ENCODE results near the gene ACTN1. TPM values are rescaled to one million over a fixed set of nuclear protein-coding genes. Genes with fewer than 3 reads are reported as not detected.
A peak's percentile ranks its signal among the peaks of the same experiment; 100 is the strongest.

The ACTN1 gene
- total RNA-seq, 1 experiment from 2014 or later: 318 TPM

DNA sequence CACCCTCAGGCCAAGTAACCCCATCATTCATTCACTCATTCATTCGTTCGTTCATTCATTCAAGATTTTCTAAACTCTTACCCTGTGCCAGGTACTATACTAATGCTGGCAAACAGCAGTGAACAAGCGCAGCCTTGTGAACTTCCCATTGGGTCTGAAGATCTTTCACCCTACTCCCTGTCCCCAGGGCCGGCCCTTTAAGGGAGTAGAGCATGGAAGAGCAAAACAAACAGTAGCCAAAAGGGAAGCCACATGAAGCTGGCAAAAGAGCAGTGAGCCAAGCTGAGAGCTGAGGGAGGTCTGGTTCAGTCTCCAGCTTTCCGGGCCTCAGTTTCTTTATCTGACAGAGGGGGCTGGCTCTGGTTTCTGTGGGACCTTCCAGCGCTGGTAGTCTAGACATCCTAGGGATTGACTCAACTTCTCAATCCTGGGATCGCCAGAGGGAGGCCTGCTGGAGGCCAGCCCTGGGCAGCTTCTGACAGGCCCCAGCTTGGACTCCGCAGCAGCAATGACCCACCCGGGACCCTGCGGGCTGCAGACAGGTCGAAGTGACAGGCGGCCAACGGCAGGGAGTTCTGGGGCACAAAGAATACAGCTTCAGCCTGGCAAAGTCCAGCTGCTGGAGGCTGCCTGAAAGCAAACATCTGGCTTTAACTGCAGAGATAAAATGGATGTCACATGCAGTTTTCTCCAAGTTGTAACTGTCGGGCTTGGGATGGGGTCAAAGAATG is 27.1 kb downstream of the ACTN1 start:
- no peak for DNase-seq (ENCODE audit: low read depth)

DNA sequence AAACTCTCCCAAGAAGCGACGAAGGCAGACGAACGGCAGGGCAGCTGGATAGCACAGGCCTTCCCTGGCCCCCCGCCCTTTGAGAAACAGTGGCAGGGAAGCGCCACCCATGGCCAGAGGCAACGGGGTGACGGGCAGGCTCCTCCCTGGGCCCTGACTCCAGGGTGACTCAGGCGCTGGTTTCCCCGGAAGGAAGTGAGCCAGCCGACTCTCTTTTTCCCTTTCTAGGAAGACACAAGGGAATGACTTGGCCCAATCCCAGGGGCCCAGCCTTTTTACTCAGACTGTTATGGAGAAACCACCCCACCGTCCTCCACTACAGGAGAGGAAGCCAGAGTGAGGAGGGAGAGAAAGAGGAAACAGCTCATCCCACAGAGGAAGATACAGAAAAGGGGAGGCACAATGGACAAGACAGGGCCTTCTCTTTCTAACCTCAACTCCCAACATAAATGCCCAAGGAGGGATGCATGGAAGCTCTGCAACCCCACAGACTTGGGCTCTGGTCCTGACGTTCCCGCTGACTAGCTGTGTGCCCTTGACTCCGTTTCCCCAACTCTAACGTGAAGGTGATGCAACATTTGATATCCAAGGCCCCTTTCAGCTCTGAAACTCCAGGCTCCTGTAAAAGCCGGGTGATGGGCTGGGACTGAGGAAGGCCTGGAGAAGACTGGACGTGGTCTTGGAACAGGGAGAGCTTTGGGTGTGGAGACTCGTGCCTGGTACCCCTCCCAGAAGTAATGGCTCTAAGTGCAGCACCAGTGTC is 27.9 kb downstream of the ACTN1 start:
- DNase-seq (ENCODE audit: low read depth): peak; percentile 98

DNA sequence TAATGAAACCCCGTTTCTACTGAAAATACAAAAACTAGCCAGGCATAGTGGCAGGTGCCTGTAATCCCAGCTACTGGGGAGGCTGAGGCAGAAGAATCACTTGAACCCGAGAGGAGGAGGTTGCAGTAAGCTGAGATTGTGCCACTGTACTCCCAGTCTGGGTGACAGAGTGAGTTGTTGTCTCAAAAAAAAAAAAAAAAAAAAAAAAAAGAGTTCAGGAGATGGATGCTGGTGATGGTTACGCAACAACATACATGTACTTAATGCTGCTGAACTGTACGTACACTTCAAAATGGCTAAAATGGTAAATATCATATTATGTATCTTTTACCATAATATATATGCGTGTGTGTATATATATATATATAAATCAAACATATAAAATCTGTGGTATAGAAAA is 29.0 kb downstream of the ACTN1 start:
- peak; percentile 21 for DNase-seq (ENCODE audit: low read depth)

DNA sequence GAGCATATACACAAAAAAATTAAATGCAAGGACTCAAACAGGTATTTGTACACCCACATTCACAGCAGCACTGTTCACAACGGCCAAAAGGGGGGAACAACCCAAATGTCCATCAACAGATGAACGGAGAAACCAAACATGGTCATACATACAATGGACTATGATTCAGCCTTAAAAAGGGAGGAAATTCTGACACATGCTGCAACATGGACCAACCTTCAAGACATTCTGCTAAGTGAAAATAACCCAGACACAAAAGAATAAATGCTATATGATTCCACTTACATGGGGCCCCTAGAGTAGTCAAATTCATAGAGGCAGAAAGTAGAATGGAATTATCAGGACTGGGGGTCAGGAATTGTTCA is 29.5 kb downstream of the ACTN1 start:
- no peak for DNase-seq (ENCODE audit: low read depth)

DNA sequence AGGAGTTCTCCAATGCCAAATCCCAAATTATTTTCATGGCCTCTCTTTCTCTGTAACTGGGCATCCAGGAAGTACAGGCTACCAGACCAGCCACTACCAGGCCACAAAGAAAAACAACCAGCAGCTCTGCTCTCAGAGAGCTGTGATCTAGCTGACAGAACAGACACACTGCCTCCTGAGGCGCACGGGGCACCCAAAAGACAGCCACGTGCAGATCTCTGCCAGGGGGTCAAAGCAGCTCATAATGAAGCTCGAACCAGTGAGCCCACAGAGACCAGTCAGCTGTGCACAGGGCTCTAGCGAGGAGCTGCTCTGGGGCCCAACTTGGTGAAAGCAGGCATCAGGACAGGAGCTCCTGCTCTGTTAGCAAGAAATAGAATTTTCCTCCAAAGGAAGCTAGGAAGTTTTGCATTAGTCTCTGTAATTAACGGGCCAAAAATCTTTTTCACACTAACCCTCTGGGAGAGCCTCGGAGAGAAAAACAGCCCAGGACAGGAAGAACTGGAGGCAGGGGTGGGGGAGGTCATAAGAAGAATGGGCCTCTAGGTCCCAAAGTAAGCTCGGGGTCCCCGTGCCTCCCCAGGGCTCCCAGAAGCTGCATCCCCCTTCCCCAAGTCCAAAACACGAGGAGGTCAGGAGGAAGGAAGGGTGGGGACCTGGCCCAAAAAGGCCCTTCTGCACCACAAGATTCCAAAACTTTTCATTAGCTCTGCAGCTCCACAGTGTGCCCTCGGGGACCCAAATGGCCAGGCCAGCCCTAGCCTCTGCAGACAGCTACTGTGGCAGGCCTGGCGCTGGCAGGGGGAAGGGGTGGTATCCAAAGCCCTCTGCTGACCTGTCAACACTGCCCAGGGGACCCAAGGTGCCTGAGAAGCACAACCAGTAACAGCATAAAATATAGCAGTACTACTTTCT is 30.2 kb downstream of the ACTN1 start:
- DNase-seq (ENCODE audit: low read depth): peak; percentile 52

DNA sequence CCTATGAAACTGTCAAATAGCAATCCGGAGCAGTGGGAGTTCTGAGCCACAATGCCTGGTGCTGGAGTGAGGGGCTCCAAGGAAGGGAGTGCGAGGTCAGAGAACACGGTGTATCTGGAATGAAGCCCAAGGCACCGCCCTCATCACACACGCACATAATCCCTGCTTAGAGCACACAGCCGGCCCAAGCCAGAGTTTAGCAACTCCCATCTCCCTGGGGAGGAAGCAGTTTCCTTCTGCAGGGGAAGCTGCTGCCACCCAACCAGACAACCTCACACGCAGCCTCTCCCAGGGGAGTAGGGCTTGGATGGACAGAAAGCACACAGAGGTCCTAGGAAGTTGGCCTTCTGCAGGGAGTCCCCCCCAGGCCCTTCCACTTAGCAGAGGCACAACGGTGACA is 31.3 kb downstream of the ACTN1 start:
- DNase-seq (ENCODE audit: low read depth): peak; percentile 88

DNA sequence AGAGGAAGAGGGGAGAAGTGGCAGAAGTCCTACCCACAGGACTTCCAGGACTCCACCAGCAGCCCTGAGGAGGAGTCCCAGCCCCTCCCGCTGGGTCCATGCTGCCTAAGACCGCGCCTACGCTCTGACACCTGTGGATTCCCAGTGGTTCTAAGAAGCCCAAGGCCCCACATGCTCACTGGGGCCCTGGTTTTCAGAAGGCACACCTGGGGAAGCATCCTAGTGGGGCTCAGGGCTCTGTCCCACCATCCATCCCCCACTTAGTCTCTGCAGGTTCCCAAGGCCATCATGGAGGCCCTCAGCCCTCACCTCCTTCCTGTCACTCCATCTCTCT is 32.6 kb downstream of the ACTN1 start:
- DNase-seq (ENCODE audit: low read depth): no peak

DNA sequence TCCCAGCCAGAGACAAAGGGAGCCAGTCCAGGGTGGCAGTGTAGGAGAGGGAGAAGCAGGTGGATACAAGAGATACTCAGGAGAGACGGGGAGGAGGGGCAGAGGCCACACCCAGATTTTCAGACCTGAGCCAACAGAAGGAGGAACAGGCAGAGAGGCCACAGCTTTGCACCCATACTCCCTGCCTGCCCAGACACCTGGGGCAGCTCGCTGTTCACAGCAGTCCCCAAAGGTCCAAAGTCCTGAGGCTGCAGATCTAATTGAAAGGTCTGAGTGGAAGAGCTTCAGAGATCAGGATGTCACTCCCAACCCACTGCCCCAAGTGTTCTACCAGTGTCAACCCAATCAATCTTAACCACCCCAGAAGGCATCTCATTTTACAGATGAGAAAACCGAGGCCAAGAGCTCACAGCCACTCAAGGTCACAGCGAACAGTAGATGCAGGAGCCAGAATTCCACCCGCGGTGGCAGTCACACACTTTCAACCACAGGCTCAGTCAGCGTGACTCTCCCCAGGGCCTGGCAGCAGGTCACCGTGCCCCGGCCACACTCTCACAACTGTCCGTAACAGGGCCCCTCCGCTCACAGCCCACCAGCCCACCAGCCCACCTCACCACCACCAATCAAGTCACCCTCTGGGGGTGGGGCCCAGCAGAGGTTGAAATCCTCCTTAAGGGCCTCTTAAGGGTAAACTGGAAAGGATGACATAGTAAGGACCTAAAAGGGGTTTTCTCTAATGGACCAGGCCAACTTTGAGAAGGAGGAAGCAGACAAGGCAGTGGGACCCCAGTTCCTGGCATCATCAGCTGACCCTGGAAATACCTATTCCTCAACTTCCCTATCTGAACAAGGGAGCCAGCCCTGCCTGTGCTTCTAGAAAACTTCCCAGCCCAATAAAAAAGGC is 33.3 kb downstream of the ACTN1 start:
- DNase-seq (ENCODE audit: low read depth): no peak

DNA sequence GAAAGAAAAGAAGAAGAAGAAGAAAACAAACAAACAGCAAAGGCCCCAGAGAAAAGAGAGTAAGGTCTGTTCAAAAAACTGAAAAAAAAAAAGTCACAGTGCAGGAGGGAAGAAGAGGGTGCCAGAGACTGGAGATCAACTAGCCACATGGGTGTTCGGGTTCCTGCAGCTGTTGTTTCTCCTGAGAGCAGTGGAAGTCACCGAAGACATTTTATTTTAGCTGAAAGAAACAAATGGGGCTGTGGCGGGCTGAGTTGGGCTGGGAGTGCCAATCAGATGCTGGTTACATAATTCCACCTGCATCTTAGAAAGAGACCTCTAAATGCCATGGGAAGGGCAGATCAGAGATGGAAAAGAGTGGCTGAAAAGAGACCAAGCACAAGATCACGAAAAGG is 33.9 kb downstream of the ACTN1 start:
- DNase-seq (ENCODE audit: low read depth): peak; percentile 53

DNA sequence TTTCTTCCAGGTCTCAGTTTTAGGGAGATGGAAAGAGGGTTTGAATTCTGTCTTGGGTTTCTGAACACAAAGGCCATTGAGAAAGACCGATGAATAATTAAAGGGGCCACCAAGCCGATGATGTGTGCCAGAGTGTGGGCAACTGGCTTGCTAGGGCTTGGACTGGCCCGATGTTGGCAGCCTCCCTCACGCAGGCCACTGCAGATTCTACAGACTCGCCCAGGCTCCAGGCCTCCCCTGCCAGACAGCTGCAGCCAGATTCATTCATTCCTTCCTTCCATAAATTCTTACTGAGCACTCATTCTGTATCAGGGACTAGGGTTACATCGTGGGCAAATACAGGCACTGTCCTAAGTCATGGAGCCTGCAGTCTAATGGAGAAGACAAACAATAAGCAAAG is 34.9 kb downstream of the ACTN1 start:
- peak; percentile 59 for DNase-seq (ENCODE audit: low read depth)

DNA sequence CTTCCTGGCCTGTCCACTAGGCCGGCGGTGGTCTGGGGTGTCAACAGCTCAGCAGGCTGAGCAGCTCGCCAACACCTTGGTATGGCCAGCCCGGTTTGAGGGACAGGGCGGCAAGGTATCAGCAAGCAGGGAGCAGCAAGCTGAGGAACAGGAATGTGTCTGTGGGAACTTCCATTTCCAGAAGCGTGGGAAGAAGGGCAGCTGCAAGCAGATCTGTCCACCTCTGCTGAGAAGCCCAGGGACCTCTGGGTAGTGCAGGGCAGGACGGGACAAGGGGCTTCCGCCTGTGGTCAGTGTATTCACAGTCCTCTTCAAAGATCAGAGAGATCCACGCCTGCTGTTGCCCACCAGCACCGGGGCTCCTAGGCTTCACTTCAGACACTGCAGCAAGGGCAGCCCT is 36.0 kb downstream of the ACTN1 start:
- peak; percentile 31 for DNase-seq (ENCODE audit: low read depth)

DNA sequence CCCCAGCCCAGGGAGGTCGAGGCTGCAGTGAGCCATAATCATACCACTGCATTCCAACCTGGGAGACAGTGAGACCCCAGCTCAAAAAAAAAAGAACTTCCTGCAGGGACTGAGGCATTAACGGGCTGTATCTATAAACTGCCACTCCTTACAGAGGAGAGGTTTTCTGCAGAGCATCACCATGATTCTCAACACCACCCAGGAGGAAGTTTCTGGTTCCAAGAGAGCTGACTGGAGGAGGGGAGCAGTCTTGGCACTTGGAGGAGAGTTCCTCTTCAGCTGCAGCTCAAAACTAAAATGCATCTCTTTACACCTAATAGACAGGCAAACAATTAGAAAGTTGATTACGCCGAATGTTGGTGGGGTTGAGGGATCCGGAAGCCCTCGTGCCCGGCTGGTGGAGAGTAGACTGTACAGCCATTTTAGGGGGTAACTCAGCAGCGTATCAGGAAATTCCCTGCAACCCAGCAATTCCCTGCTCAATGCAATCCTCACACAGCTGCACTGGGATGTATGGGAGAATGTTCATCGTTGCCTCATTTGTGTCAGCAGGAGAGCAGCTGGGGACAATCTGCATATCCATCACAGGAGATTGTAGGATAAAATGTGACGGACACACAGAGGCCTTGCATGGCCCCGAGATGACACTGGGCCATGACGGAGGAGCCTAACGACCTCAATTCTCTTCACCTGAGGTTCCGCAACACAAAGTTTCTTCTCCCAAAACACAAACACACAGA is 36.6 kb downstream of the ACTN1 start:
- peak; percentile 39 for DNase-seq (ENCODE audit: low read depth)

DNA sequence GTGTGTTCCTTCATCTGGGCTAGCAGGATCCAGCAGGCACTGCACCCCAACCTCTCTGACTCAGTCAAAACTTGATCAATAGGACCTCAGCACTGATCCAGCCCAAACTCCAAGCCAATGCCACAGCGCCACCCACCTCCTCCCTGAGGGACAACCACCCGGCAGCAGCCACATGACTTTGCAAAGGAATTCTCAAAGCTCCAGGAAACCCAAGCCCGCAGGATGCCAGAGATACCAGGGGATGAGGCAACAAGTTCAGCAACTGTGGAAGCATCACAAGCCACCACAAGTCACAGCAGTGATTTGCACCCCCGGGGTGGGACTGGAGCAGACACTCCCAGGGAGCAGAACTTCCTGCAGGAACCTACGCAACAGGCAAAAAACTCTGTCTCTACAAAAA is 37.3 kb downstream of the ACTN1 start:
- peak; percentile 97 for DNase-seq (ENCODE audit: low read depth)

DNA sequence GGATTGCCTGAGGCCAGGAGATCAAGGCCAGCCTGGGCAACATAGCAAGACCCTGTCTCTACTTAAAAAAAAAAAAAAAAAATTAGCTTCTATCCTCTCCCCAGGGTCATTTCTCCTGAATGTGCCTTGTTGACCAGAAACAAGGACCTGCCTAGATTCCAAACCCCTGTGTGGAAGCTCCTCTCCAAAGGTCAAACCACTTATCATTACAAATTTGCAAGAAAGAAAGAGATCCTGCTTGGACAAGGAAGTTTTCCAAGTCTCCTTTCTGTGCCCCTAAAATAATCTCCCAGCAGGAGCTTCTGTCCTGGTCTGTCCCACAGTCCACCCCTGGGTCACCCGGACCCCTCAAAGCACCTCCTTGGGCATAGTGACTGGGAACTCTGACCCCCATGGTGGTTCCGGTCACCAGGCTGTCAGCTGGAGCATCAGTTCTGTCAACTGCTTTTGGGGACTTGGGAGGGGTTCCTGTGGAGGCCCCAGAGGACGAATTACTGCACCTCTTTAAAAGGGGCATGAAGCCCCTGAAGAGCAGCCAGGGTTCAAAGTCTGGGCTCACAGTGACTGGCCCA is 38.4 kb downstream of the ACTN1 start:
- no peak for DNase-seq (ENCODE audit: low read depth)

DNA sequence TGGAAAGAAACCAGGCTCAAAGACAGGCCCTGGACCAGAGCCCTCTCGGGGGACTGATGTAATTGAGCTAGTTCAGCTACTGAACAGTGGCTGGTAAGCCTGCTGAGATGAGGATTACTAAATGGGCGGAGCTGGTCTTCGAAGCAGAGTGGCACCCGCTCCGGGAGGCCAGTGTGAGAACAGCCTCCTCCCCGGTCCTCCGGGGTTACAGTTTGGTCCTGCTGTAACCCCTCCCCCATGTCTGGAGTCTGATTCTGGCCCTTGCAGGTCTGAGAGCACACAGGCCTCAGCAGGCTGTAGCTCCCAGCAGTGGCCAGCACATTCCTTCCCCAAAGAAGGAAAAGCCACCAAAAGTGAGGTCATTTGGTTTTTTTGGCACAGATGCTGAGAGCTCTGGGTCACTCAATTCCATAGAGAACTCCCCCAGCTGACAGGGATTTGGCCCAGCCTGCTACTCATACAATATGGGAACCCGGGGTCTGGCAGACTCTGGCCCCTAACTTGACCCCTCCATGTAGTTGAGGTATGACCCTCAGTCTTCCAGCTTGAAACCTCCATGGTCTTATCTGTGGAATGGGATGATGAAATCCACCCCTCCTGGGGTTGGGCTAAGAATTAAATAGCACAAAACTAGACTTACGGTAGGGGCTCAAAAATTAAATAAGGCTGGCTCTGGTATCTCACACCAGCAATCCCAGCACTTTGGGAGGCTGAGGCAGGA is 39.0 kb downstream of the ACTN1 start:
- peak; percentile 98 for DNase-seq (ENCODE audit: low read depth)

DNA sequence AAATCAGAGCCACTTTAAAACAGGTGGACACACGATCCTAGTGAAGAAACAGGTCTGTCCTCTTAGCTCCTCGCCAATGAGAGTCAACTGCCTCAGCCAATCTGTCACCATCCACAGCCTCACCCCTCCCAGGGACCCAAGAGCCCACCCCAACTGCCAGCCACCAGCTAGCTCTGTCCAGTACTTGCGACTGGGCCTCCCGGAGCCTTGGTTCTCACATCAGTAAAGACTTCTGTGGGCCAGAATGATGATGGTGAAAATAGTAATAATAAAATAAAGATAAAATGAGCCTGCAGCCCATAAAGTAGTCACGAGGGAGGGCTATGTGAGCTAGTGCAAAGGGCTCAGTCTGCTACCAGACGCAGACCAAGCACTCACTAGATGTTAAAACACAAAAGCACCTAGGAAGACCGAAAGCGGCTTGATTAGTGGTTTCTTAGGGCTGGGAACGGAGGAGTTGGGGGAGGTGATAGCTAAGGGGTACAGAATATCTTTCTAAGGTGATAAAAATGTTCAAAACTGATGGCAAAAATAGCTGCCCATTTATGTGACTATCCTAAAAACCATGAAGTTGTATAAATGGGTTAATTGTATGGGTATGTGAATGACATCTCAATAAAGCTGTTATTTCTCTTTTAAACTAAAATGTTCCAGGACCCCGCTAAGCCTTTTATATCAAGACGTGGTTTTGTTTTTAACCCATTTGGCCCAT is 39.8 kb downstream of the ACTN1 start:
- no peak for DNase-seq (ENCODE audit: low read depth)

DNA sequence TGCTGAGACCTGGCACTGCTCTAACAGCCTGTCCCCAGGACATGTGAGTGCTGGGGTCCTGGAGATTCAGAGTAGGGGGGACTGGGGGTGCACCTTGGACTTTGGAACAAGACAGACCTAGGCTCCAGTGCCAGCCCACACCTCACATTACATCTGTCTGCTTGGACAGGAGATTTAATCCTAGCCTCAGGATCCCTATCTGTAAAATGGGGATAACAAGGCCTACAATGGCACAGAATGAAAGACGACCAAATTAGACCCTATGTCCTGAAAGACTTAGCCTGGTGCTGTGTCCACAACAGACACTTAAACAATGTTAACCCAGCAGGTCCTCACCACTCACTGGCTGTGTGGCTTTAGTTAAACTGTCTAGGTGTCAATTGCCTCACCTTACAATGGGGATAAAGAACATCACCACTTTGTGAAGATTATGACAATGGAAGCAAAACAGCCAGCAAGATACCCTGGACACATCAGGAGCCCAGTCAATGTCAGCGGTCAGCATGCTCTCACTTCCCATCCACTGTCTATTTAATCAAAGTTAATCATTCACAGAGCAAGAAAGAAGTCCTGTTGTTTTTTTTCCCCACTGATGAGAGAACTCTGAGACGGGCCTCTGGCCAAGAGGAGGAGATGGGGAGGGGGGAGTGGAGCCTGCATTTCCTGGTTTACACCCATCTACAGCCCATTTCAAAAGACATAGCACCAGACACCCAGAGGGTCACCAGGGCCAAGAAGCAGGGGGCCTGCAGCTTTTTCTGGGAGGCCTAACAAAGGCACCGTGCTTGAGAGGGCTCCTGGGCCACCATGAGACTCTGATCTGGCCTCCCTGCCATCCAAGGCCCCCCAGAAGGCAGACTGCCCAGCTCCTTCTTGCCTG is 40.6 kb downstream of the ACTN1 start:
- no peak for DNase-seq (ENCODE audit: low read depth)

Data from LHCN-M2 (cell line).